ENCODE data around the gene C3AR1.
A peak's percentile ranks its signal among the peaks of the same experiment; 100 is the strongest.
"Not testable (repeated sequence)": the region's sequence is repeated elsewhere in the genome, so short reads cannot be mapped to it uniquely, and the experiment has no call there.

C3AR1 gene

DNA sequence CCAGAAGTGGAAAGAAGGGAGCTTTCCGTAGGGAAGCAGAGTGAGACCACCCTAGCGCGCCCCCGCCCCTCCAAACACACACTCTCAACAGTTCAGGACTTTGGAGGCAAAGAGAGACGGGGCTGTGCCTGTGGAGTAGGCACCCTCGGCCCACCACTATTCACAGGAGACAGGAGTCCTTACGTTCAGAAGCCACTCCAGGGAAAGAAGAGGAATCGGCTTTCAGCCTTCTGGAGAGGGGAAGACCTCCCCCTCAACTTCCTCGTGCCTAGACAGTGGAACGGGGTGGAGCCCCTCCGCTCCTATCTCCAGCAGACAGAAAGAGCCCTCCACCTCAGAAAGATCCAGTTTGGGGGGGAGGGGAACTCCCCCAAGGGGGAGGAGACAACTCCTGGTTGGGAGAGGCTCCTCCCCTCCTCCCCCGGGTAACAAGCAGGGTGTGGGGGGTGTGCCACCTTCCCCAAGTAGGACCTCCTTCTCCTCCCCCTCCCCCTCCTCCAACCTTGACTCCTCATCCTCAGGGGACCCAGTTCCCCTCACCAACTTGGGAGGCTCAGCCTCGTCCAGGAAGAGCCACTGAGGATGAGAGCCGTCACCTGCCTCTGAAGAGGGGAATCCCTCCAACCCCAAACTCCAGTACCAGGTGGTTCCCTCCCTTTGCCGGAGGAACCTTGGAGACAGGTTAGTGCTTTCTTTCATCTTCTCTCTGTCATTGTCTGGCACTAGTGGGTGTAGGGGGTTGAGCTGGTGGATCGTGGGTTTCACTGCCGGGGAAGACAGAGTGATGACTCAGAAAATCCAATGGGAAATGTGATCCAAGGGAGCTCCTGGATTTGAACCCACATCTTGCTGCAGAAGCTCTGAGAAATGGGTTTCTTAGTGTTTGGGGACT is 32.8 kb downstream of the C3AR1 start:
- DNase-seq, result peak in 39 of 42 donors; percentile 31 to 86 (median 64)
- intact Hi-C loops (cut with DNase I), result no loop called here

DNA sequence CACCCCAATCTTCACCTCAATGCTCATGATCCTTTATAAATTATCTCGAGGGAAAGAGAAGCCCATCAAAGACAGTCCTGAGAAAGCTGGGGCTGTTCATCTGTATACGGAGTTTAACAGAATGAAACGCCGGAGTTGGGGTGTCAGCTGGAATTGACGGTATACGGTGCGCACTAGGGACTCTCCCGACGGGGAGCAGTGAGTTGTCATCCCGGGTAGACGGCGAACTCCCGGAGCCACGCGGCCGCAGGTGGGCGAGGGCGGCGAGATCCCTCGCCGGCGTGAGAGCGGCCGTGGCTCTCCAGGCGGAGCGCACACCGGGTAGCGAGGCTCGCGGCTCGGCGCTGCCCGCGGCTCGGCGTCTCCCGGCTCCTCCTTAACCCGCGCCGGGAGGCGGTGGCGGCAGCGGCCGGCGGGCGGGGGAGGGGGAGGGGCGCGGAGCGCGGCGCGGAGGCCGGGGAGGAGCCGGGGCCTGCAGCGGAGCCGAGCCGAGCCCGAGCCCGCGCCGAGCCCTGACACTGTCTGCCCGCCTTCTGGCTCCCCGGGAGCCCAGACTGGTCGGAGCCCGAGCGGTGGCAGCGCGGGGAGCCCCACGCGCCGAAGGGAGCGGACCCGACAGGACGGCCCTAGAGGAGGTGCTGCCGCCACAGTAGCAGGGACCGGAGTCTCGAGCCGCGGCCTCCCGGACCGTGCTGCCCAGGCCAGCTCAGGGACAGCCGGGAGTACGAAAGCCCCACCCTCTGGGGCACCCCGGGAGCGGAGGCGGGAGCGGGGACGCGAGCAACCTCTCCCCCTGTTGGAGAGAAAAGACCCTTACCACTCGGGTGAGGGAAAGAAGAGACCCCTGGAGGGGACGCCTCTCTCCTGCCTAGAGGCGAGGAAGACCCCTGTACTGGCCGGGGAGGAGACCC is 33.7 kb downstream of the C3AR1 start, which contains the start of gene FOXJ2:
TSS of gene FOXJ2 (plus strand) at position 475 of the 911 bp plus-strand sequence. CDS start 7,117 bp downstream, outside the sequence.
- intact Hi-C loops (cut with DNase I), result no loop called here

GRCh38 chr12:8031872-8032241 is 34.3 kb downstream of the C3AR1 start:
- intact Hi-C loops (cut with DNase I), result no loop called here
- peak in 1 of 42 donors; percentile 18 for DNase-seq

More for the DNA sequence above, 33.7 kb downstream of the C3AR1 start, which contains the start of gene FOXJ2:
- DNase-seq, result peak in 40 of 42 donors; percentile 55 to 90 (median 80)

- DNase-seq; intact Hi-C loops (cut with DNase I): not testable (repeated sequence)
Observed at GRCh38 chr12:8031017-8031416, 35.1 kb downstream of the C3AR1 start.

DNA sequence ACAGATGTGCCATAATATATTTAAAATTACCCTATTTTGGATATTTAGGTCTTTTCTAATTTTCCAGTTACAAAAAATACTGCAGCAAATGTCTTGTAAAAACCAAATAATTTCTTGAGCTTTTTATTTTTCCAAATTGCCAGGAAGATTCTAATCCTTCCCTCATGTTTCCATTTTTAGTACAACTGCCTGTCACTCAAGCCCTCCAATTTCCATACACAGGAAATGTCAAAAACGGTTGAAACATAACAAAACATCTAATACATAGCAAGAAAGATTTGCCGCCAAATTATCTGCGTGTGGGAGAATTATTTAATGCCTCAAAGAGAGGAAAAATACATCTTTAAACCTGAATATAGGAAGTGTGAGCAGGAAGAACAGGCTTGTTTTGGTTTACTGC is 36.0 kb downstream of the C3AR1 start:
- no peak for DNase-seq
- intact Hi-C loops (cut with DNase I), result no loop called here

GRCh38 chr12:8028267-8028666 is 37.9 kb downstream of the C3AR1 start:
- intact Hi-C loops (cut with DNase I), result loop anchor here (5.0 to 10.0 kb wide), 2 partner anchors 93 to 214 kb away; partner anchors contain the start of gene SLC2A3
- DNase-seq, result no peak

GRCh38 chr12:8027856-8028255 is 38.3 kb downstream of the C3AR1 start:
- intact Hi-C loops (cut with DNase I), result loop anchor here (5.0 to 10.0 kb wide), 2 partner anchors 93 to 214 kb away; partner anchors contain the start of gene SLC2A3
- DNase-seq, result no peak

DNA sequence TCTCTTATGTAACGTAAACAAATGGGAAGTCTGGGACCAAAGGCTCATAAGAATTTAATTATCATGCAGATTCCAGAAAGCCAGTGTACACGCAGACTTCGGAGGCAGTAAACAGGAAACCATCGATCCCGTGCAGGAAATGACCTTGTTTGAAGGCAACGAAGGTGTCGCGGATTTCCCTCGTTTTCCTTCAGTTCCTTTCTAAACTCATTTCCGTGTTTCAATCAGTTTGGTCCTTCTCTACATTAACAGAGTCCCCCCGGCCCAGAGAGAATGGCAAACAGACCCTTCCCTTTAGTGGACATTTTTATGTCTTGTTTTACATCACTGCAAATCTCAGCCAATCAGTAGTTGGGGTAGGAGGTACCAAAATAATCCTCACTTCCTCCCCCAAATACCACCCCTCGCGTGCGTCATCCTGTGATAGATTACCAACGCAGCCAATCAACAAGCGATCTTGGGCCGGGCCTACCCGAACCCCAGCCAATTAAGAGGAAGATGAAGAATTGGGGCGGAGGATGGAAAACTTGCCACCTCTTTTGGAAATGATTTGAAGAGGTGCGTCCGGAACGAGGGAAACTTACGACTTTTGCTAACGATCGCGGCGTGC is 39.8 kb downstream of the C3AR1 start:
- intact Hi-C loops (cut with DNase I), result loop anchor here (5.0 to 10.0 kb wide), 2 partner anchors 92 to 216 kb away; partner anchors contain the start of gene SLC2A3
- DNase-seq, result peak; percentile 91 to 99 (median 98)

GRCh38 chr12:8018666-8019581 is 47.2 kb downstream of the C3AR1 start:
- DNase-seq, result peak in 20 of 42 donors; percentile 14 to 56 (median 29)
- intact Hi-C loops (cut with DNase I), result no loop called here

GRCh38 chr12:8018213-8018612 is 47.9 kb downstream of the C3AR1 start:
- intact Hi-C loops (cut with DNase I), result not testable (repeated sequence)
- peak in 1 of 42 donors; percentile 30 for DNase-seq

GRCh38 chr12:8014836-8015235 is 51.3 kb downstream of the C3AR1 start:
- intact Hi-C loops (cut with DNase I), result no loop called here
- no peak for DNase-seq

DNA sequence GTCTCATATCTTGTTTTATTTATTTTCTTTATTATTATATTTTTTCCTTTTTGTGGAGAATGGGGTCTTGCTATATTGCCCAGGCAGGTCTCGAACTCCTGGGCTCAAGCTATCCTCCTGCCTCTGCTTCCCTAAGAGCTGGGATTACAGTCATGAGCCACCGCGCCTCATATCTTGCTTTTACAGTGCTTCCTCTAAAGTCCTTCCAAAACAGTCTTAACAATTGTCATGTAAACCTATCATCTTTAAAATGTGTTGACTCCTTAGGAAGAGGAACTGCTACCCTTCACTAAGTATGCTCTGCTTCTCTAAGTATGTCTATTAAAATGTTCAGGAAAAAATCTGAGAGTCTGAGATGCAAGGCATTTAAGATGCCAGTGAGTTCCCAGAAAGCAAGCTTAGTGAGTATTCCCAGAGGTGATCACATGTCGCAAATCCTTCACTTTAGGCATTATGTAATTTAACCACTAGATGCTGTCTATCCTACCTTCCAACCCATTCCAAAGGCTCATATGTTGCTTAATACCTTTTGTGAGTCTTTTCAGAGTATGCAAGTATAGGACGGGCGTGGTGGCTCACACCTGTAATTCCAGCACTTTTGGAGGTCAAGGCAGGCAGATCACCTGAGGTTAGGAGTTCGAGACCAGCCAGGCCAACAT is 53.4 kb downstream of the C3AR1 start:
- no peak for DNase-seq
- intact Hi-C loops (cut with DNase I), result no loop called here

- intact Hi-C loops (cut with DNase I), result no loop called here
Observed at GRCh38 chr12:8011331-8011730, 54.8 kb downstream of the C3AR1 start.

More at GRCh38 chr12:8011331-8011730, 54.8 kb downstream of the C3AR1 start:
- no peak for DNase-seq
